HepG2 (cell line): ENCODE data around the gene TXN. TPM values are rescaled to one million over a fixed set of nuclear protein-coding genes. Genes with fewer than 3 reads are reported as not detected.

Source experiments
- AHDC1 ChIP-seq: sonication (generic); formaldehyde crosslinking; IDR thresholded peaks from 2 replicates; pipeline ENCODE4 v1.5.1; 2020; ENCODE audit warnings: mild to moderate bottlenecking, missing genetic modification reagents, borderline replicate concordance
- IRF1 ChIP-seq: sonication (generic); formaldehyde crosslinking; IDR thresholded peaks from 2 replicates; pipeline ENCODE4 v1.4.0; 2020; ENCODE audit warnings: low read depth, mild to moderate bottlenecking, missing genetic modification reagents
- ISL2 ChIP-seq: sonication (generic); formaldehyde crosslinking; IDR thresholded peaks from 2 replicates; pipeline ENCODE4 v1.5.0; 2020; ENCODE audit warnings: missing genetic modification reagents
- KAT2B ChIP-seq: fragments of 150-350 bp; IDR thresholded peaks from 2 replicates; pipeline ENCODE4 v1.6.1; 2014; ENCODE audit warnings: low read depth, low read length, borderline replicate concordance
- KLF13 ChIP-seq: sonication (generic); formaldehyde crosslinking; IDR thresholded peaks from 2 replicates; pipeline ENCODE4 v1.4.0; 2020; ENCODE audit warnings: mild to moderate bottlenecking, missing genetic modification reagents
- MBD4 ChIP-seq: IDR thresholded peaks from 2 replicates; pipeline ENCODE4 v1.6.1; 2012; ENCODE audit warnings: low read length, inconsistent platforms, borderline replicate concordance
- MXI1 ChIP-seq: IDR thresholded peaks from 3 replicates; pipeline ENCODE4 v1.6.1; 2012; ENCODE audit warnings: low read depth, low read length, inconsistent platforms, borderline replicate concordance
- NFYB ChIP-seq: sonication (generic); formaldehyde crosslinking; IDR thresholded peaks from 2 replicates; pipeline ENCODE4 v1.4.0; 2020; ENCODE audit warnings: missing genetic modification reagents
- NR2F6 ChIP-seq, 2 experiments: IDR thresholded peaks; 2 replicates each; pipeline ENCODE4 v1.6.1; 2016; ENCODE audit warnings: antibody characterized with exemption in 1 of 2, mild to moderate bottlenecking in 1 of 2
- SOX5 ChIP-seq: IDR thresholded peaks from 2 replicates; pipeline ENCODE4 v1.6.1; 2016; ENCODE audit warnings: borderline replicate concordance
- SP4 ChIP-seq: sonication (generic); formaldehyde crosslinking; IDR thresholded peaks from 2 replicates; pipeline ENCODE4 v1.8.1; 2023; ENCODE audit warnings: mild to moderate bottlenecking, missing genetic modification reagents
- STAG1 ChIP-seq: sonication (generic); formaldehyde crosslinking; IDR thresholded peaks from 2 replicates; pipeline ENCODE4 v1.4.0; 2020; ENCODE audit warnings: missing genetic modification reagents
- YEATS4 ChIP-seq: sonication (generic); formaldehyde crosslinking; IDR thresholded peaks from 2 replicates; pipeline ENCODE4 v1.4.0; 2020; ENCODE audit warnings: missing genetic modification reagents, borderline replicate concordance
- ZC3H13 ChIP-seq: sonication (generic); formaldehyde crosslinking; IDR thresholded peaks from 2 replicates; pipeline ENCODE4 v1.8.1; 2023; ENCODE audit warnings: mild to moderate bottlenecking, missing genetic modification reagents, moderate library complexity
- ZFP1 ChIP-seq: IDR thresholded peaks from 2 replicates; pipeline ENCODE4 v1.6.1; 2016
- ZFP36 ChIP-seq: fragments of 150-350 bp; IDR thresholded peaks from 2 replicates; pipeline ENCODE4 v1.6.1; 2018; ENCODE audit warnings: borderline replicate concordance, low read length, low read depth; ENCODE audit not compliant: partially characterized antibody
- ZNF160 ChIP-seq: sonication (generic); formaldehyde crosslinking; IDR thresholded peaks from 2 replicates; pipeline ENCODE4 v1.8.0; 2022; ENCODE audit warnings: mild to moderate bottlenecking, inconsistent platforms, missing genetic modification reagents
- ZNF17 ChIP-seq: sonication (generic); formaldehyde crosslinking; IDR thresholded peaks from 2 replicates; pipeline ENCODE4 v1.5.0; 2020; ENCODE audit warnings: mild to moderate bottlenecking, missing genetic modification reagents
- ZNF274 ChIP-seq: sonication (generic); formaldehyde crosslinking; IDR thresholded peaks from 2 replicates; pipeline ENCODE4 v1.5.1; 2020; ENCODE audit warnings: mild to moderate bottlenecking, missing genetic modification reagents
- ZNF432 ChIP-seq: sonication (generic); formaldehyde crosslinking; IDR thresholded peaks from 2 replicates; pipeline ENCODE4 v1.5.0; 2020; ENCODE audit warnings: missing genetic modification reagents, mild to moderate bottlenecking, borderline replicate concordance
- ZNF512B ChIP-seq: sonication (generic); formaldehyde crosslinking; IDR thresholded peaks from 2 replicates; pipeline ENCODE4 v1.5.1; 2020; ENCODE audit warnings: missing genetic modification reagents, mild to moderate bottlenecking, borderline replicate concordance
- ZNF772 ChIP-seq: sonication (generic); formaldehyde crosslinking; IDR thresholded peaks from 2 replicates; pipeline ENCODE4 v1.5.0; 2020; ENCODE audit warnings: mild to moderate bottlenecking, missing genetic modification reagents
- ZNF782 ChIP-seq: sonication (generic); formaldehyde crosslinking; IDR thresholded peaks from 2 replicates; pipeline ENCODE4 v1.4.0; 2020; ENCODE audit warnings: missing genetic modification reagents, mild to moderate bottlenecking, borderline replicate concordance
- polyA plus RNA-seq, 8 experiments: library from polyadenylated mRNA; depleted of rRNA in 3 of 8; stranded (reverse) in 7 of 8; unstranded in 1 of 8; fragments of >200 nt; fragmentation: Illumina TruSeq in 4 of 8; extraction: Trizol in 4 of 8; gene quantifications; 2 replicates each; pipeline versions ENCODE4 v1.2.1 to v1.2.3, GENCODE V29; 2011 to 2016; ENCODE audit warnings: low read depth in 4 of 8, missing spikeins in 1 of 8, mixed read lengths in 1 of 8; ENCODE audit not compliant: insufficient read depth in 1 of 8
- total RNA-seq, 5 experiments: library from RNA; depleted of rRNA; stranded (reverse); fragments of >200 nt; fragmentation: Illumina TruSeq; extraction: Trizol; gene quantifications; 2 replicates each; pipeline ENCODE4 v1.2.3, GENCODE V29; 2016; ENCODE audit warnings: low read depth in 1 of 5

Gene TXN
- total and polyA plus RNA-seq, 2 of the 13 experiments (the other 11 are each of a cell fraction or from before 2014, with no cell fraction given) = 364 to 470 TPM

DNA sequence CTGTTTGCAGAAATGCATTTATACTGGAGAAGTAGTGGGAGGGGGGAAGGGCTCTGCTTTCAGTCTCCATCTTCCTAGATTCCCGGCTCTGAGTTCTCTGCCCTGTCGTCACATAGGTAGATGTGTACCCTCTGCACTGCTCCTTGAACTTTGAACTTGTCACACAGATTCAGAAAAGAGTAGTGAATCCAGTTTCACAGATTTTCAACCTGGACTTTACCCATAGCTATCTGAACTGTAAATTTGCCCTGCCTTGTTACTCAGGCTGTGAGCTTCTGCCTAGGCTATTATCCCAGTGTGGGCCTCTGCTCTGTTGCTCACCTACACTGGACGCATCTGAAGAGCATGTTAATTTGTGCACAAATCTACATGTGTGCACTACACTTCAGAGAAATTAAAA lies 35.5 kb downstream of the TXN start (continued):
- no peak for TF ChIP-seq IRF1 (CRISPR knock-in tag)
- TF ChIP-seq ZFP1 (CRISPR knock-in tag) = peak; percentile 47; the same call in 1 of the 2 replicates
- TF ChIP-seq ZNF432 (CRISPR knock-in tag) = no peak
- TF ChIP-seq KLF13 (CRISPR knock-in tag) = no peak
- TF ChIP-seq ZNF274 (CRISPR knock-in tag) = no peak
- no peak for TF ChIP-seq ZNF160 (CRISPR knock-in tag)
- 0 out of 2 replicates have a peak, but pooled peaks have one; percentile 55 for TF ChIP-seq ZC3H13 (CRISPR knock-in tag)
- no peak for TF ChIP-seq ZNF17 (CRISPR knock-in tag)
- TF ChIP-seq YEATS4 = 0 out of 2 replicates have a peak, but pooled peaks have one; percentile 47
- peak; percentile 84; the same call in 1 of the 2 replicates for TF ChIP-seq AHDC1 (CRISPR knock-in tag)
- TF ChIP-seq NR2F6 (IDR thresholded peaks at IDR 0.05) = peak; percentile 61
- TF ChIP-seq NR2F6 (CRISPR knock-in tag; IDR thresholded peaks at IDR 0.05) = peak; percentile 86
- TF ChIP-seq ZNF512B (CRISPR knock-in tag) = no peak
- TF ChIP-seq ZNF782 = no peak; the same call in 1 of the 2 replicates
- no peak; the same call in 1 of the 2 replicates for TF ChIP-seq ZNF772 (CRISPR knock-in tag)
- no peak for TF ChIP-seq KAT2B
- no peak for TF ChIP-seq MXI1
- 0 out of 2 replicates have a peak, but pooled peaks have one; percentile 41 for TF ChIP-seq SP4 (CRISPR knock-in tag)
- TF ChIP-seq ISL2 (CRISPR knock-in tag) = peak; percentile 80
- peak; percentile 84 for TF ChIP-seq SOX5 (CRISPR knock-in tag)
- 0 out of 2 replicates have a peak, but pooled peaks have one; percentile 37 for TF ChIP-seq MBD4
- TF ChIP-seq ZFP36 = no peak
- TF ChIP-seq STAG1 (CRISPR knock-in tag) = peak; percentile 14; the same call in 1 of the 2 replicates
- no peak for TF ChIP-seq NFYB (CRISPR knock-in tag)
